ENCODE measurements around the gene C16orf96. TPM values are rescaled to one million over a fixed set of nuclear protein-coding genes. Genes with fewer than 3 reads are reported as not detected.

The C16orf96 gene
- total RNA-seq, 6 experiments from 2014 or later, result 0.06 to 0.24 (median 0.16) TPM; not detected in 1

- Histone ChIP-seq H3K4me1 (no peaks in the 10 kb centered on the region), H3K27me3 (no peaks in the 10 kb centered on the region), H3K27ac (no peak overlapping the region), H3K4me3 (no peak overlapping the region), H3K9me3 (no peaks in the 10 kb centered on the region), H3K36me3 (no peaks in the 10 kb centered on the region)
- ATAC-seq (no peak), DNase-seq (no peak)
- intact Hi-C loops (cut with DNase I), result no loop called here
- 71% methylated on average over 1 of the region's 2 CpGs for WGBS (ENCODE audit: insufficient coverage, low coverage, low lambda C conversion rate, missing lambda C conversion rate)
- TF ChIP-seq POLR2A (IDR thresholded peaks at IDR 0.05) (no peak), CTCF (IDR thresholded peaks at IDR 0.05) (no peak)
These were observed 32.2 kb downstream of the C16orf96 start for GRCh38 chr16:4588386-4588785.

GRCh38 chr16:4588961-4589360, 32.8 kb downstream of the C16orf96 start:
- Histone ChIP-seq H3K36me3 (no peaks in the 10 kb centered on the region), H3K27ac (no peak overlapping the region), H3K9me3 (no peaks in the 10 kb centered on the region), H3K4me1 (no peaks in the 10 kb centered on the region), H3K27me3 (no peaks in the 10 kb centered on the region), H3K4me3 (no peak overlapping the region)
- no peak for DNase-seq
- intact Hi-C loops (cut with DNase I), result no loop called here
- WGBS (ENCODE audit: insufficient coverage, low coverage, low lambda C conversion rate, missing lambda C conversion rate), result 80% methylated on average over 3 of the region's 6 CpGs
- TF ChIP-seq POLR2A (IDR thresholded peaks at IDR 0.05) (no peak), CTCF (IDR thresholded peaks at IDR 0.05) (no peak)
- no peak for ATAC-seq

- H3K36me3 ChIP-seq, result no peaks in the 10 kb centered on the region
- no peaks in the 10 kb centered on the region for H3K4me1 ChIP-seq
- ATAC-seq, result no peak
- no peak overlapping the region for H3K4me3 ChIP-seq
- TF ChIP-seq POLR2A (IDR thresholded peaks at IDR 0.05) (no peak), CTCF (IDR thresholded peaks at IDR 0.05) (no peak)
- intact Hi-C loops (cut with DNase I), result no loop called here
- H3K27ac ChIP-seq, result no peak overlapping the region
- 64% methylated on average over 5 of the region's 6 CpGs for WGBS (ENCODE audit: insufficient coverage, low coverage, low lambda C conversion rate, missing lambda C conversion rate)
- no peaks in the 10 kb centered on the region for H3K27me3 ChIP-seq
- DNase-seq, result no peak
- no peaks in the 10 kb centered on the region for H3K9me3 ChIP-seq
These were observed 35.1 kb downstream of the C16orf96 start for GRCh38 chr16:4591191-4591590.

GRCh38 chr16:4591706-4592470, 35.7 kb downstream of the C16orf96 start:
- Histone ChIP-seq H3K9me3 (no peaks in the 10 kb centered on the region), H3K27ac (no peak overlapping the region), H3K4me3 (no peak overlapping the region), H3K4me1 (peaks cover 0 to under 1% (median 0%) of the 10 kb centered on the region in 4 donors), H3K27me3 (no peaks in the 10 kb centered on the region), H3K36me3 (no peaks in the 10 kb centered on the region)
- TF ChIP-seq POLR2A (IDR thresholded peaks at IDR 0.05) (no peak), CTCF (IDR thresholded peaks at IDR 0.05) (no peak)
- DNase-seq, result no peak
- intact Hi-C loops (cut with DNase I), result no loop called here
- 84% methylated on average over 9 of the region's 17 CpGs for WGBS (ENCODE audit: insufficient coverage, low coverage, low lambda C conversion rate, missing lambda C conversion rate)
- ATAC-seq, result no peak
